Measurements from ENCODE around the gene EDEM2.
"Not testable (repeated sequence)": the region's sequence is repeated elsewhere in the genome, so short reads cannot be mapped to it uniquely, and the experiment has no call there.

The EDEM2 gene

GRCh38 chr20:35085477-35086225 is 61.5 kb downstream of the EDEM2 start:
- no peak for DNase-seq

GRCh38 chr20:35084998-35085397 is 62.1 kb downstream of the EDEM2 start:
- no peak for DNase-seq

- DNase-seq, result not testable (repeated sequence)
Observed at GRCh38 chr20:35080348-35080642, 66.8 kb downstream of the EDEM2 start.

GRCh38 chr20:35079472-35080347 is 67.4 kb downstream of the EDEM2 start:
- DNase-seq, result no peak

GRCh38 chr20:35077872-35078271 is 69.3 kb downstream of the EDEM2 start:
- DNase-seq, result no peak

GRCh38 chr20:35077341-35077740 is 69.8 kb downstream of the EDEM2 start:
- no peak for DNase-seq

GRCh38 chr20:35071436-35072153 is 75.5 kb downstream of the EDEM2 start:
- not testable (repeated sequence) for DNase-seq

GRCh38 chr20:35066194-35066593 is 80.9 kb downstream of the EDEM2 start:
- DNase-seq, result no peak

Measured in activated CD4-positive, CD25-positive, alpha-beta regulatory T cell treated with anti-CD3 and anti-CD28 coated beads, Interleukin-2, amount 50 U/mL, for 72 hours (primary cell).